SK-N-SH (cell line): Measurements from ENCODE around the gene BRAT1. TPM values are rescaled to one million over a fixed set of nuclear protein-coding genes. Genes with fewer than 3 reads are reported as not detected.
A peak's percentile ranks its signal among the peaks of the same experiment; 100 is the strongest.

Source experiments
- CTCF ChIA-PET: fragments of 300-600, 350-600 bp; formaldehyde crosslinking; extraction: SDS; loops from one replicate; lab custom pipeline; 2021; lab: Yijun Ruan, JAX
- POLR2A ChIA-PET: fragments of 350-600 bp; sonication (Branson Sonifier 250); formaldehyde crosslinking; extraction: SDS; loops from one replicate; lab custom pipeline; 2020; ENCODE audit warnings: antibody characterized with exemption, inconsistent platforms; lab: Yijun Ruan, JAX
- DNase-seq: peaks from one replicate; pipeline ENCODE4 v3.0.0; 2012
- H2AFZ ChIP-seq: fragments of 200-600 bp; sonication (generic); 2 replicates; pipeline ENCODE4 v1.8.1; 2016; ENCODE audit warnings: antibody characterized with exemption, mild to moderate bottlenecking, low read depth
- H3F3A ChIP-seq: fragments of 200-600 bp; sonication (generic); replicated peaks from 2 replicates; pipeline ENCODE3; 2016; ENCODE audit warnings: antibody characterized with exemption, mild to moderate bottlenecking; ENCODE audit not compliant: insufficient read depth
- H3K27ac ChIP-seq, 2 experiments: fragments of 200-500 bp in 1 of 2; fragments of 200-600 bp in 1 of 2; sonication (Bioruptor generic) in 1 of 2; sonication (generic), shearing (Covaris generic) in 1 of 2; 2 replicates each; pipeline versions ENCODE4 v1.5.1 to v1.6.1; 2014 to 2016; ENCODE audit warnings: low read depth in 2 of 2, inconsistent platforms in 1 of 2, low read length in 1 of 2, mild to moderate bottlenecking in 1 of 2, mixed read lengths in 1 of 2
- H3K27me3 ChIP-seq: fragments of 200-600 bp; sonication (generic), shearing (Covaris generic); 2 replicates; pipeline ENCODE4 v1.6.1; 2016; ENCODE audit warnings: mixed run types; ENCODE audit not compliant: insufficient read depth
- H3K36me3 ChIP-seq, 2 experiments: fragments of 200-500 bp in 1 of 2; fragments of 200-600 bp in 1 of 2; sonication (Bioruptor generic) in 1 of 2; sonication (generic) in 1 of 2; replicated peaks in 1 of 2; 2 replicates each; pipeline versions ENCODE3 to v1.5.1; 2014 to 2016; ENCODE audit warnings: low read length in 1 of 2, mild to moderate bottlenecking in 1 of 2; ENCODE audit not compliant: insufficient read depth in 2 of 2, control insufficient read depth in 1 of 2
- H3K4me1 ChIP-seq, 2 experiments: fragments of 200-500 bp in 1 of 2; fragments of 200-600 bp in 1 of 2; sonication (Bioruptor generic) in 1 of 2; sonication (generic), shearing (Covaris generic) in 1 of 2; 2 replicates each; pipeline versions ENCODE4 v1.5.1 to v1.6.1; 2014 to 2016; ENCODE audit warnings: low read depth in 1 of 2, low read length in 1 of 2, mixed run types in 1 of 2; ENCODE audit not compliant: insufficient read depth in 2 of 2, control insufficient read depth in 1 of 2
- H3K4me2 ChIP-seq: fragments of 200-600 bp; sonication (generic), shearing (Covaris generic); 2 replicates; pipeline ENCODE4 v1.6.1; 2017; ENCODE audit warnings: mixed run types
- H3K4me3 ChIP-seq, 2 experiments: fragments of 200-500 bp in 1 of 2; fragments of 200-600 bp in 1 of 2; sonication (Bioruptor generic) in 1 of 2; sonication (generic), shearing (Covaris generic) in 1 of 2; 2 replicates each; pipeline versions ENCODE4 v1.5.1 to v1.8.1; 2014 to 2016; ENCODE audit warnings: low read depth in 2 of 2, inconsistent platforms in 1 of 2, low read length in 1 of 2, mild to moderate bottlenecking in 1 of 2, mixed read lengths in 1 of 2, moderate library complexity in 1 of 2
- H3K79me2 ChIP-seq: fragments of 200-600 bp; sonication (generic); 2 replicates; pipeline ENCODE4 v1.8.1; 2017; ENCODE audit warnings: mild to moderate bottlenecking; ENCODE audit not compliant: insufficient read depth
- H3K9ac ChIP-seq: fragments of 200-600 bp; sonication (generic); 2 replicates; pipeline ENCODE4 v1.6.1; 2017; ENCODE audit warnings: mixed run types
- H3K9me2 ChIP-seq: fragments of 200-600 bp; sonication (generic); 2 replicates; pipeline ENCODE4 v1.6.1; 2017; ENCODE audit warnings: mixed run types
- H3K9me3 ChIP-seq: fragments of 200-600 bp; sonication (generic); 2 replicates; pipeline ENCODE4 v1.6.1; 2017; ENCODE audit warnings: mixed run types, mild to moderate bottlenecking, moderate library complexity
- H4K20me1 ChIP-seq: fragments of 200-600 bp; sonication (generic); 2 replicates; pipeline ENCODE4 v1.6.1; 2017; ENCODE audit warnings: mild to moderate bottlenecking, mixed run types; ENCODE audit not compliant: insufficient read depth
- CHD2 ChIP-seq: fragments of 150-350 bp; IDR thresholded peaks from 2 replicates; pipeline ENCODE4 v1.6.1; 2018; ENCODE audit warnings: low read length; ENCODE audit not compliant: partially characterized antibody
- EP300 ChIP-seq, 2 experiments: IDR thresholded peaks; 2 replicates each; pipeline versions ENCODE4 v1.4.0 to v1.6.1; 2012; ENCODE audit warnings: borderline replicate concordance in 1 of 2, low read depth in 1 of 2, low read length in 1 of 2
- FOXJ3 ChIP-seq: sonication (generic); formaldehyde crosslinking; IDR thresholded peaks from 2 replicates; pipeline ENCODE4 v1.5.1; 2020; ENCODE audit warnings: mild to moderate bottlenecking, missing genetic modification reagents
- MAX ChIP-seq: IDR thresholded peaks from 2 replicates; pipeline ENCODE4 v1.4.0; 2012; ENCODE audit warnings: low read depth
- MEF2A ChIP-seq: IDR thresholded peaks from 2 replicates; pipeline ENCODE4 v1.4.0; 2012; ENCODE audit warnings: low read depth, borderline replicate concordance
- MXI1 ChIP-seq: IDR thresholded peaks from 2 replicates; pipeline ENCODE4 v1.6.1; 2012; ENCODE audit warnings: mild to moderate bottlenecking, low read depth, low read length, improper control_type of control experiment
- NRF1 ChIP-seq: IDR thresholded peaks from 2 replicates; pipeline ENCODE4 v1.6.1; 2012; ENCODE audit warnings: low read depth, mild to moderate bottlenecking, low read length
- RCOR1 ChIP-seq: fragments of 150-350 bp; IDR thresholded peaks from 2 replicates; pipeline ENCODE4 v1.6.1; 2017; ENCODE audit warnings: antibody characterized with exemption, low read length
- REST ChIP-seq: IDR thresholded peaks from 2 replicates; pipeline ENCODE4 v1.6.1; 2012; ENCODE audit warnings: mild to moderate bottlenecking, low read depth, low read length, moderate library complexity
- RXRA ChIP-seq: IDR thresholded peaks from 2 replicates; pipeline ENCODE4 v1.4.0; 2012; ENCODE audit warnings: low read depth, mild to moderate bottlenecking, borderline replicate concordance
- SIN3A ChIP-seq: IDR thresholded peaks from 2 replicates; pipeline ENCODE4 v1.6.1; 2012; ENCODE audit warnings: low read depth, mild to moderate bottlenecking, low read length, moderate library complexity, borderline replicate concordance
- TAF1 ChIP-seq: IDR thresholded peaks from 2 replicates; pipeline ENCODE4 v1.6.1; 2012; ENCODE audit warnings: low read depth, mild to moderate bottlenecking, low read length, moderate library complexity, borderline replicate concordance
- USF2 ChIP-seq: fragments of 150-350 bp; IDR thresholded peaks from 2 replicates; pipeline ENCODE4 v1.6.1; 2017; ENCODE audit warnings: antibody characterized with exemption, low read length, low read depth, borderline replicate concordance
- WGBS: methylation state at CpG from one replicate; pipeline ENCODE4 v1.1.6; 2017; ENCODE audit warnings: low lambda C conversion rate; 5-methylcytosine and 5-hydroxymethylcytosine counted together
- polyA plus RNA-seq, 3 experiments: library from polyadenylated mRNA; depleted of rRNA; stranded (reverse); fragments of >200 nt; gene quantifications; 2 replicates each; pipeline ENCODE4 v1.2.3, GENCODE V29; 2012

Gene BRAT1
- polyA plus RNA-seq, 1 of the 3 experiments (the other 2 are of a cell fraction): 36.2 TPM

GRCh38 chr7:2559283-2559950 is 4.1 kb upstream of the BRAT1 start:
- Histone ChIP-seq H2AFZ (peak overlapping the region; percentile 96; the same call in 1 of the 2 replicates), H3K9ac (peak overlapping the region; percentile 81), H3K27me3 (no peaks in the 10 kb centered on the region), H3K4me3 (peak overlapping the region; percentile 71 to 93), H3K4me2 (peak overlapping the region; percentile 99), H3K36me3 (peaks cover 0 to 2% of the 10 kb centered on the region in 2 experiments), H3K27ac (peak overlapping the region; percentile 39 to 70), H3K4me1 (peaks cover under 1 to 12% of the 10 kb centered on the region in 2 experiments; a peak in 1 of 4 replicates), H3K9me3 (no peaks in the 10 kb centered on the region), H3F3A (peaks cover 17% of the 10 kb centered on the region), H4K20me1 (peaks cover 1% of the 10 kb centered on the region; the same call in 1 of the 2 replicates), H3K9me2 (no peaks in the 10 kb centered on the region), H3K79me2 (peaks cover 44% of the 10 kb centered on the region; the same call in 1 of the 2 replicates)
- no peak for DNase-seq
- ChIA-PET CTCF (interaction anchor here (0.7 to 2.0 kb wide), 12 partner anchors 10 to 111 kb away, joined by 3 to 9 read pairs (median 3); no protein-coding TSS in a partner anchor), POLR2A (no interaction called here)
- WGBS: 13% methylated on average over 31 of the region's 53 CpGs
- TF ChIP-seq REST (0 out of 2 replicates have a peak, but pooled peaks have one; percentile 46), CHD2 (no peak), MXI1 (peak; percentile 26; the same call in 1 of the 2 replicates)

GRCh38 chr7:2558629-2559282 is 3.4 kb upstream of the BRAT1 start, which contains the start of gene IQCE:
Gene IQCE (plus strand): TSS chr7:2558979. CDS start chr7:2559182, 203 bp downstream.
- H3K27me3 ChIP-seq: no peaks in the 10 kb centered on the region
- peak within 1 kb of the TSS; percentile 81 for H3K9ac ChIP-seq
- TF ChIP-seq MAX (peak; percentile 27), MXI1 (peak; percentile 90), FOXJ3 (0 out of 2 replicates have a peak, but pooled peaks have one; percentile 39), MEF2A (no peak), RXRA (no peak), SIN3A (peak; percentile 76; the same call in 1 of the 2 replicates), NRF1 (peak; percentile 86), RCOR1 (peak; percentile 53; the same call in 1 of the 2 replicates), TAF1 (peak; percentile 59; the same call in 1 of the 2 replicates), USF2 (no peak), CHD2 (peak; percentile 64), EP300 (IDR thresholded peaks at IDR 0.05; ENCODE audit: borderline replicate concordance in 1 of 2, low read depth in 1 of 2, low read length in 1 of 2) (peak; percentile 23 to 24; a peak in 1 of 4 replicates)
- H3K9me3 ChIP-seq: no peaks in the 10 kb centered on the region
- peaks cover 17% of the 10 kb centered on the region for H3F3A ChIP-seq
- H3K4me2 ChIP-seq: peak within 1 kb of the TSS; percentile 99
- peak within 1 kb of the TSS; percentile 71 to 93 for H3K4me3 ChIP-seq
- H2AFZ ChIP-seq: peak within 1 kb of the TSS; percentile 96
- H3K9me2 ChIP-seq: no peaks in the 10 kb centered on the region
- H3K27ac ChIP-seq: peak within 1 kb of the TSS; percentile 39 to 70
- DNase-seq: peak; percentile 99
- ChIA-PET CTCF (interaction anchor here (0.7 to 2.0 kb wide), 15 partner anchors 8 to 112 kb away, joined by 3 to 9 read pairs (median 3); no protein-coding TSS in a partner anchor), POLR2A (no interaction called here)
- H3K36me3 ChIP-seq: peaks cover under 1 to 4% of the 10 kb centered on the region in 2 experiments
- peaks cover 44% of the 10 kb centered on the region for H3K79me2 ChIP-seq
- 11% methylated on average over 34 of the region's 66 CpGs for WGBS
- peaks cover 7 to 19% of the 10 kb centered on the region in 2 experiments; a peak in 3 of 4 replicates for H3K4me1 ChIP-seq
- peaks cover 6% of the 10 kb centered on the region; the same call in 1 of the 2 replicates for H4K20me1 ChIP-seq
